ENCODE data around the gene SETD1A. TPM values are rescaled to one million over a fixed set of nuclear protein-coding genes. Genes with fewer than 3 reads are reported as not detected.
A peak's percentile ranks its signal among the peaks of the same experiment; 100 is the strongest.

SETD1A gene
- total and polyA plus RNA-seq, 2 of the 4 experiments (the other 2 are of a cell fraction), result 0.54 to 5.8 TPM

DNA sequence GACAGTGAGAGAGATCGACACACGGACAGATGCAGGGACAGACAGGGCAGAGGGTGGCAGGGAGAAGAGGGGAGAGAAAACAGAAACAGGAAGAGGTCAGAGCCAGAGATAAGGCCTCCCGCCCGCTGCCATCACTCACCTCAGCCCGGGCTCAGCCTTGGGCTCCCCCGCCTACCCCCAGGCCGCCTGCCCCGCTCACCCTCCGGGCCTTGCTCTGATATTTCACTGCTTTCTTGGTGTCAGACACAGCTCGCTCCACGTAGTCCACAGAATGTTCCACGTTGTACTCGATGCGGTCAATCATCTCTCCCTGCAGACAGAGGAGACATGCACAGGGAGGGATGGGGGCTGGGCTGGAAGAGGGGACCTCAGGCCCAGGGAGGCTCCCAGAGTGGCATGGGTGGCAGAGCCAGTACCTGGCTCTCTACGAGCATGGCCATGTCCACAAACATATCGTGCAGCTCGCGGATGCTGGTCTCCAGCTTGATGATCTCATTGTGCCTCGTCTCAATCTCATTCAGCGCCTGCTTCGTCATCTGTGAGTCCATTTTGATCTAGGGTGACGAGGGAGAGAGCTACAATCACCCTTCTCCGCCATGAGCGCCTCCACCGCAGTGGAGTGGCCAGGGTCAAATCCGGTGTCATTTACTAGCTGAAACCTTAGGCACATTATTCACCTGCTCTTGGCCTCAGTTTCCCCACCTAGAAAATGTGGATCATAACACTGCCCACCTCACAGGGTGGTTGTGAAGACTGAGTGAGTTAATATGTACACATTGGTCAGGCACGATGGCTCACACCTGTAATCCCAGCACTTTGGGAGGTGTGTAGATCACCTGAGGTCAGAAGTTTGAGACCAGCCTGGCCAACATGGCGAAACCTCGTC is 35.6 kb downstream of the SETD1A start:
- H3K23ac ChIP-seq (ENCODE audit: low read depth, low read length), result no peak overlapping the region
- H2BK5ac ChIP-seq (ENCODE audit: low read depth, low read length, poor library complexity, severe bottlenecking), result no peak overlapping the region
- peaks cover 15% of the 10 kb centered on the region for H3K4me1 ChIP-seq (ENCODE audit: control insufficient read depth, insufficient read depth, low read length)
- H3K14ac ChIP-seq (replicated peaks; ENCODE audit: low read depth, low read length), result no peak overlapping the region
- no peak overlapping the region for H3K27ac ChIP-seq (ENCODE audit: insufficient read depth, low read length)
- 91% methylated on average over 12 of the region's 29 CpGs; no CpG with 5 or more reads in 1 of the 2 experiments for WGBS, 2 experiments (ENCODE audit: extremely low coverage in 2 of 2, insufficient read length in 1 of 2)
- peaks cover 9% of the 10 kb centered on the region for H3K9me1 ChIP-seq (ENCODE audit: insufficient read depth, low read length)
- H3K18ac ChIP-seq (ENCODE audit: low read depth, low read length), result no peak overlapping the region
- peak overlapping the region; percentile 24; the same call in 1 of the 2 replicates for H2AK5ac ChIP-seq (ENCODE audit: low read depth, low read length)
- H3K4me3 ChIP-seq (ENCODE audit: insufficient read depth, low read depth, low read length), result no peak overlapping the region
- H2BK15ac ChIP-seq (ENCODE audit: low read depth, low read length), result no peak overlapping the region
- BruUV-seq (replicated peaks), result no TSS peak
- no peak overlapping the region for H2AK9ac ChIP-seq (replicated peaks; ENCODE audit: low read depth, low read length, poor library complexity)
- no peaks in the 10 kb centered on the region for H3K9me3 ChIP-seq (ENCODE audit: control insufficient read depth, insufficient read depth, low read length)
- H3K27me3 ChIP-seq (ENCODE audit: control insufficient read depth, insufficient read depth, low read length), result no peaks in the 10 kb centered on the region
- ChIA-PET CTCF (no interaction called here), POLR2A (ENCODE audit: unreplicated experiment) (no interaction called here)
- no peak overlapping the region for H4K91ac ChIP-seq (ENCODE audit: insufficient read depth, low read depth, low read length)
- DNase-seq, result no peak
- no peak overlapping the region for H2BK120ac ChIP-seq (ENCODE audit: low read depth, low read length)
- TF ChIP-seq USF2 (IDR thresholded peaks at IDR 0.05; ENCODE audit: low read depth, low read length) (no peak), MXI1 (IDR thresholded peaks at IDR 0.05; ENCODE audit: borderline replicate concordance, low read depth, low read length) (no peak), RCOR1 (IDR thresholded peaks at IDR 0.05; ENCODE audit: insufficient replicate concordance, low read length) (no peak), RFX5 (IDR thresholded peaks at IDR 0.05; ENCODE audit: low read depth, low read length) (no peak), CEBPB (IDR thresholded peaks at IDR 0.05; ENCODE audit: low read depth, low read length) (no peak), MAZ (IDR thresholded peaks at IDR 0.05; ENCODE audit: borderline replicate concordance, low read depth, low read length) (no peak), CHD1 (IDR thresholded peaks at IDR 0.05; ENCODE audit: low read depth, low read length) (no peak)
- TF ChIP-seq, protein P1, sequence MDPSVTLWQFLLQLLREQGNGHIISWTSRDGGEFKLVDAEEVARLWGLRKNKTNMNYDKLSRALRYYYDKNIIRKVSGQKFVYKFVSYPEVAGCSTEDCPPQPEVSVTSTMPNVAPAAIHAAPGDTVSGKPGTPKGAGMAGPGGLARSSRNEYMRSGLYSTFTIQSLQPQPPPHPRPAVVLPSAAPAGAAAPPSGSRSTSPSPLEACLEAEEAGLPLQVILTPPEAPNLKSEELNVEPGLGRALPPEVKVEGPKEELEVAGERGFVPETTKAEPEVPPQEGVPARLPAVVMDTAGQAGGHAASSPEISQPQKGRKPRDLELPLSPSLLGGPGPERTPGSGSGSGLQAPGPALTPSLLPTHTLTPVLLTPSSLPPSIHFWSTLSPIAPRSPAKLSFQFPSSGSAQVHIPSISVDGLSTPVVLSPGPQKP (IDR thresholded peaks at IDR 0.05; ENCODE audit: borderline replicate concordance, low read depth, low read length), result no peak
- H3K4ac ChIP-seq (ENCODE audit: low read depth, low read length), result no peak overlapping the region
- in situ Hi-C loops (cut with MboI; ENCODE audit: low sequenced_read_pairs), result loop anchor here (10.0 to 25.0 kb wide), 2 partner anchors 452 to 719 kb away; partner anchors contain the start of gene ZNF843
- H3K4me2 ChIP-seq (ENCODE audit: low read depth, low read length), result no peak overlapping the region
- no peak for ATAC-seq (ENCODE audit: low read depth)
- intact Hi-C loops (cut with micrococcal nuclease), result no loop called here
- no peak overlapping the region for H3K9ac ChIP-seq (ENCODE audit: low read depth, low read length)
- 0 out of 2 replicates have a peak, but pooled peaks cover 3% of the 10 kb centered on the region for H3K36me3 ChIP-seq (ENCODE audit: control insufficient read depth, insufficient read depth, low read length)
- dilution Hi-C loops (cut with HindIII; ENCODE audit: low sequenced_read_pairs, unreplicated experiment), result no loop called here
- no peaks in the 10 kb centered on the region for H4K20me1 ChIP-seq (ENCODE audit: insufficient read depth, low read length)
- no peak overlapping the region for H4K5ac ChIP-seq (ENCODE audit: low read depth, low read length)
- H3K56ac ChIP-seq (ENCODE audit: extremely low read depth, insufficient read depth, low read length), result no peak overlapping the region
- peaks cover 0 to 14% of the 10 kb centered on the region in 2 experiments; a peak in 1 of 4 replicates for H3K79me1 ChIP-seq (ENCODE audit: low read depth in 1 of 2, low read length in 2 of 2)
- H2AFZ ChIP-seq (replicated peaks; ENCODE audit: low read length, poor library complexity), result no peak overlapping the region
- H4K8ac ChIP-seq (ENCODE audit: low read depth in 2 of 2, low read length in 2 of 2), result no peak overlapping the region
- H2BK20ac ChIP-seq (ENCODE audit: low read depth, low read length), result no peak overlapping the region

Measured in IMR-90 (cell line).